ENCODE data around the gene DSCAM. TPM values are rescaled to one million over a fixed set of nuclear protein-coding genes. Genes with fewer than 3 reads are reported as not detected.

DSCAM gene
- total RNA-seq, 1 experiment from 2014 or later, result not detected

DNA sequence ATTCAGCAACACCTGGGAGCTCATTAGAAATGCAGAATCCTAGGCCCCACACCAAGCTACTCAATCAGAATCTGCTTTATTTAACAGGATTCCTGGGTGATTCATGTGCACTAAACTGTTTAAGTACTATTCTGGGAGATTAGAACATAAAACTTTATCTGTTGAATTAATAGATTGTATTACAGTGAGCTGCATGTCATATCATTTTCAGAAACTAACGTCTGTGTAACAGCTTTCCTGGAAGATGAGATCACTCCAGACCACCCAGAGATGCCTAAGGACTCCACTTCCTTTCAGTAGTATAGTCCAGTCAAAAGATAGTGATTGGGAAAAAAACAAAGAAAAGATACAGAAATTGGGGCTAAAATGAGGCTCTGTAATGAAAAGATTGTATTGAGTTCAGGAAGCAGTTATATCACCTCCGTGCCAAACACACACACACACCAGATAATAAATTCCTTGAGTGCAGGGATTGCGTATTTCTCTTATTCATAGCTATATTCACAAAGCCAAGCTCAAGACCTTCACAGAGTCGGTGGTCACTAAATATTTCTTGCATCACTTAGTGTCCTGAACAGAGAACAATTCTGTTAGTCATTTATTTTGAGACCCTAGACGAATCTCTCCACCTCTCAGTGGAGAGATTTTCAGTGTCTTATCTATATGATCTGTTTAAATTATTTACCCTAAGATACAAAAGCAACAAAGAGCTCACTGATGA is 178.2 kb downstream of the DSCAM start:
- no peak for DNase-seq (ENCODE audit: low spot score)

DNA sequence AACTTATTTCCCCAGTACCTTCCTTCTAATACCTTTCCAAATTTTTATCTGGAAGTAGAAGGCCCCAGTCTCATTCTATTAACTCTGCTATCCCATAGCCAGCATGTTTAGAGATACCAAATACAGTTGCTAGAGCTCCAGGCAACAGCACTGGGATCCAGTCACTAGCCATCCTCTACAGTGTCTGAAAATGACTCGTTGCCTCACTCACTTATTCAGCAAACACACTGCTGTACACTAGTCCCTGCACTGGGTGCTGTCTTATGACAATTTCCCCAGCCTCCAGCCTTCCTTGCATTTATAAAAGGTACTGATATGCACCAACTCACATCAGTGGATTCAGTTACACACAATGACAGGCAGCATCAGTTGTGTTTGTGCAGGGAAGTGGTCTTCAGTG is 179.0 kb downstream of the DSCAM start:
- no peak for DNase-seq (ENCODE audit: low spot score)

DNA sequence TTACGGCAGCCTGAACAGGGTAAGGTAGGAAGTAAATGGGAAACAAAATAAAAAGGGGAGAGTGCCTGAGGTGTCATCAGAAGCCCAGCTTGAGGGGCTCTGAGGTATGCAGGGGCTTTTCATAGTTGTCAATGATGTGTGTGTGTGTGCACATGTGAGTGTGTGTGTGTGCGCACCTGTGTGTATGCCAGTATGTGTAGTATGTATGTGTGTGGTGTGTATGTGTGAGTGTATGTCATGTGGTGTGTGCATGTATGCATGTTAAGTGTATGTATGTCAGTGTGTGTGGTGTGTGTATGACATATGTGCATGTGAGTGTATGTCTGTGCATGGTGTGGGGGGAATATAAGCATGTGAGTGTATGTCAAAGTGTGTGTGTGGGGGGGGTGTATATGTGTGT is 184.1 kb downstream of the DSCAM start:
- no peak for DNase-seq (ENCODE audit: low spot score)

DNA sequence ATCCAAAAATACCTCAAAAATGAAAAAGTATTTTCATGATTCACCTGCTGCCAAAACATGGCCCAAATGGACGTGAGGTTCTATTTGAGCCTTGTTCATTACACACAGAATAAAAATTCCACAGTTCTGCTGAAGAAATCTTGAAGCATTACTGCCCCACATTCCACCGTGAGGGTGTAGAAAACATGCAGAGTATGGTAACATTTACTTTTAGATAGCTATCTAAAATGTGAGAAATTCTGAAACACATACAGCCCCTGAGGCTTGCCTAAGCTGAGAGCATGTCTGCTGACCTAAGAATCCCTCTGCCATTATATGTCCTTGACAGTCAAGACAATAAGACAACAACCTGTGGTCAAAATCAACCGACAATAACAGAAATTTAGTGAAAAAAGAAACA is 186.5 kb downstream of the DSCAM start:
- no peak for DNase-seq (ENCODE audit: low spot score)

DNA sequence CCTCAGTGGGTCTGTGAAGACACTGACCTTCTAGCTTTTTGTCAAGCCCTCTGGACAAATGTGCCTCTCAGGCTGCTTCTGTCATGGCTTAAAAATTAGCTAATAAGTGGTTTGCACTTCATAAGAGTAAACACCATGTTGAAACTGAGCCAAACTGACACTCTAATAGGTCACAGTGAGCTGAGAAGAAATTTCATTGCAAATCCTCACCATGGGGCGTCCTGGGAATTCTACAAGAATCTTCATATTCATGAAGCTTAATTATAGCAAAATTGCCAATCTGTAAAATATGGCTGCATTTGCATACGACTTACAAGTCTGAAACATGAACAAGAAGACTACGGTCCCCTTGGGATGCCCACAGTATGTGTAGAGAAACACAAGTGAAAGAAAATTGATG is 188.6 kb downstream of the DSCAM start:
- DNase-seq (ENCODE audit: low spot score), result no peak

DNA sequence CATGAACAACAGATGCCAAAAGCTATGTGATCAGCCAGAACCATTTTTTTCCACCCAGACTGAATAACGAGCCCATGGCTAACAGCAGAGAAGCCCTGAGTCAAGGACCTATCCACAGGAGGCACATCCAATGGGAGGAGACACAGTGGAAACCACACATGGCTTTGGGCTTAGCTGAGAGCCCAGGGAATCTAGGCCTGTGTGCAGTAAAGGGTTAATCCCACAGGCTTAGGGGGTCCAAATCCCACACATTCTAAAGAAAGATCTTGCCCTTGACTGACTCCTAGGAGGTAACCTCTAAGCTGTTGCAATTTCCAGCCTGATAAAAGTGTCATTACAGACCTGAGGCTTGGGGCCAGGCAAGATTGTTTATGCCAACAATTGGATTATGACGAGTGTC is 194.5 kb downstream of the DSCAM start:
- no peak for DNase-seq (ENCODE audit: low spot score)

DNA sequence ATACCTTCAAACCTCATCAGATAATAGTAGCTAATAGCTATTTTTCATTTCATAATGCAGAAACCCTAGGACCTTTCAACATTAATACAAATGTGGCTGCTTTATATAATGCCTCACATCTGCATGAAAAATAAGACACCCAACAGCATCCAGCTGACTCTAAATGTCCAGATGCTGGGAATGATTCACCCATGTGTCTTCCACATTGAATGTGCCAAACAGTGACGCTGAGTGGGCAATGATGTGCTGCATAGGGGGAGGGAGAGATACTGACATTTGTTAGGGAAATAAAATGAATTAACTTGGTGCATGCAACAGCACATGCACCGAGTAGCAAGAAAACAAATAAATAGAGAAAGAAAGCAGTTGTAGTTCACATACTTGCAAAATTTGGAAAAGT is 199.3 kb downstream of the DSCAM start:
- DNase-seq (ENCODE audit: low spot score), result no peak

DNA sequence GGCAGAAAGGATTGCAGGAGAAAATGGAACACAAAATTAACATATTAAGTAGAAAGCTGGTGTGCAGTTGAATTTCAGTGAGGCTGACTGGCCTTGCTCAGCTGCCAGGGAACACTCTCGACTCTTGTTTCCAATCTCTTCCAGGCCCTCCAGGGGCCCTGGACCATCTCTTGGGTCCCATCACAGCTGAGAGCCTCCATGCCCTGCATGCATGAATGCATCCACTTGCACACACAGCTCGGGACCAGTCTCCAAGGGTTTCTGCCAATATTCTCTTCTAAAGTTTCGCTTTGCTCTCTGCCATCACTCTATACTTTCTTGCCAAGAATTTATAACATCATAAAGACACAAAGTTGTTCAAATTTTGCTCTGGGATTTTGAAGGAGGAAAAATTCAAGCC is 200.3 kb downstream of the DSCAM start:
- no peak for DNase-seq (ENCODE audit: low spot score)

DNA sequence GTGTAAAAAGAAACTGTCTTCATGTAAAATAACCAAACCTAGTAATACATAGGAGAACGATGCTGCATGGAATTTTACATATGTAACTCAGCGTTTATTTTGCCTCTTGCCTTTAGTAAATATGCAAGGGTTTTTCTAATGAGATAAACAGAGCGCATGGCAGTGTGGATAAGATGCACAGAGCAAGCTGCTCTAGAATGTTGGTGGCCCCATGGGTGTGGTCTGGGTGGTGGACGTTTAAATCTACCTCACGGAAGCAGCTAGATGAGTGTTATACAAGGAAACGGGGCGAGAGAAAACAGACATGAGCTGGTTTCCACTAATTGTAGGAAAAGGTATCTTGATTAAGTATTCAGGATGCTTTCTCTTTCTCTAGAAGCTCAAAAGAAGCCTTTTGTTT is 205.9 kb downstream of the DSCAM start:
- no peak for DNase-seq (ENCODE audit: low spot score)

DNA sequence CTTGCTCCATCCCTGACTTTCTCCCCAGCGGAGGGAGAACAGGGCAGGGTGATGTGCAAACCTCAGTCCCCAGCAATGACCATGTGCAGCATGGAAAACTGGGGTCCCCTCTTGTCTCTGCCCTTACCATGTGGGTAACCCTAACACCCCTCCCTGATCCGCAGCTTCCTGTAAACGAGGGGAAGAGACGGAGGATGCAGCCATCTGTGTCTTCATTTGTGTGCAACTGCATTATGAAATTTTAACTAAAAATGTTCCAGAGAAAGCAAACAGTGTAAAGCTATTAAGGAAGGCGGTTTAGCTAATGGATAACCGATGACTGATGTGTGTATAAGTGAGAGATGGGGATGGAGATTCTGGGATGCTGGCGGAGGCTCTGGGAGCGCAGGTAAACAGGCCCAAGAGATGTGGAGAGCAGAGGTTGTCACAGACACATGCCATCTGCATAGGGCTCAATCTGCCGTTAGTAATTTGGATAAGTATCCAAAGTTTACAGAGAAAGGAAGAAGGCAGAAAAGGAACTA is 206.6 kb downstream of the DSCAM start:
- DNase-seq (ENCODE audit: low spot score), result no peak

DNA sequence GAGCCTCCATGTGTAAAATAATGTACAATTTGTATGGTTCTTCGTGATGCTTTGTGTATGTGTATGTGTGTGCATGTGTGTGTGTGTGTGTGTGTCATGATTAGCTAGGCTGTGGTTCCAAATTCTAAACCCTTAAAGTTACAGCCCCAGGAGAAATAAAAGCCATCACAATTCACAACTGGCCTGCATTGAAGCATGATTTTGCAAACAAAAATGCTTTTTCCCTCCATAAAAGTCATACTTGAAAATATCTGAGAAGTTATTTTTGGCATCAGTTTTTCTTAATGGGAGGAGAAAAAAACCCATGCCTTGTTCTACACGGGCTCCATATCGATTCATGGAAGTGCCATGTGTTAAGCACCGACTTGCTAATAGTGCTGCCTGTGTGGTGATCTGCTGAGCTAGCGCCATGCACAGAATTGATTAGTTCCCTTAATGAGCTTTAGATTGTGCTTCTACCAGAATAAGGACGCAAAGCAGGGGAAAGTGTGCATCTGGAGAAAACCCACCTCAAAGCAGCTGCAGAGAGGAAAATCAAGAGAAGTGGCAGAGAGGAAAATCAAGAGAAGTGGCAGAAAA is 207.3 kb downstream of the DSCAM start:
- DNase-seq (ENCODE audit: low spot score), result no peak

DNA sequence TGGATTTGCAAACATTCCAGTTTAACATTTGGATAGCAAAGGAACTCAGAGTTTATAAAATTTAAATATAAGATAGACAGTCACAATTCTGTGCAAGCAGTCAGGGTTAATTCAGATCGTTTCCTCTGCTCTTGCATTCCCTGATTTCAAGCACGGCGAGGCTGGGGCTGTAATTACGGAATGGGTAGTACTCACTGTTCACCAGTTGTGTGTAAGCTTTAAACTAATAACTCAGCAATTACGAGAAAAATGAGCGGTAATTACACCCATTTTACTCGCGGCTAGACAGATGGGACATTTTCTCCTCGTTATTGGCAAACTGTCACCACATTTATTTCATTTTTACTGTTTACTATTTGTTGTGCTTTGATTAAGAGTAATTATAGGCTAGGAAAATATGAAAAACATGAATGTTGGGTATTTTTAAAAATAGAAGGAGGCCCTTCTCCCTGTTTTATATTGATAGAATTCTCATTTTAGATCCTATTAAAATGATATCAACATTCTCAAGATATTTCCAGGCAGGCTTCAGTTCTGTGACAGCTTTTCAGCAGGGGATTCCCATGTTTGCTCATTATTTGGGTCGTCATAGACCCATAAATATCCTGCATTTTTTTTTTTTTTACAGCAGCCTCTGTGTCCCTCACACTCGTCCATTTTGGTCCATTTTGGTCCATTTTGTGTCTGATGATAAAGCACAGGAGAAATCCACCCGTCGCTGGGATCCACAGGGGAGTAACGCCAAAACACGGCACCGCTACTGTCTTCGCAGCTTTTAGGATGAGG is 208.3 kb downstream of the DSCAM start:
- DNase-seq (ENCODE audit: low spot score), result no peak

DNA sequence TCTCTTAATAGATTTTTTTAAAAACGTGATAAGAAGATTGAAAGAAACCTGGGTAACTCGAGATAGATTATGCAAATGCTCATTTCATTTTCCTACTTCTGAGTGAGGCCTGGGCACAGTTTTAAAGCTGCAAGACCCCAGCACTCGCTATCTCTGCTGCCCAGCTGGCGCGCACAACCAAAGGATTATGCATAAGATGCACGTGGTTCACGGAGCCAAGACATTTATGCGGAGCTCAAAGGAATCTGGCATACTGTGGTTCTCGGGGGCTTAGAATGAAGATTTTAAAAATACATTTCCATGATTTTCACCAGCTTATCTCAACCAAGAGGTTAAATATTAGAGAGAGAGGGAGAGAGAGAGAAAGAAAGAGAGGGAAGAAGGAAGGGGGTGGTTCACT is 210.9 kb downstream of the DSCAM start:
- no peak for DNase-seq (ENCODE audit: low spot score)

DNA sequence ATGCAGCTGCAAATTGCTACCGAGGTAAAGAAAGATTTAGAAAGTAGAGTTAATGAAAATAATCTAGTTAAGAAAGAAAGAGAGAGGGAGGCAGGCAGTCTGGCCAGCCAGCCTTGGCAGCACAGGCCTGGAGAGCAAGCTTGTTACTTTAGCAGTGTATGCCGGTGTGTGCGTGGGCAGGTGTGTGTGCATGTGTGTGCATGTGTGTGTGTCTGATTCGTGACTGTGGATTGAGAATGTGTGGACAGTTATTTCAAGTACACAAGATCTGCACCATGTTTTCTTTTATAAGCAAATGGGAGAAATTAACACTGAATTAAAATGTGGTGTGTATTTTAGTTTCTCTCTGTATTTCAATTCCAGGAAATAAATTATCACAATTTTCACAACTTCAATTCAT is 211.6 kb downstream of the DSCAM start:
- no peak for DNase-seq (ENCODE audit: low spot score)

DNA sequence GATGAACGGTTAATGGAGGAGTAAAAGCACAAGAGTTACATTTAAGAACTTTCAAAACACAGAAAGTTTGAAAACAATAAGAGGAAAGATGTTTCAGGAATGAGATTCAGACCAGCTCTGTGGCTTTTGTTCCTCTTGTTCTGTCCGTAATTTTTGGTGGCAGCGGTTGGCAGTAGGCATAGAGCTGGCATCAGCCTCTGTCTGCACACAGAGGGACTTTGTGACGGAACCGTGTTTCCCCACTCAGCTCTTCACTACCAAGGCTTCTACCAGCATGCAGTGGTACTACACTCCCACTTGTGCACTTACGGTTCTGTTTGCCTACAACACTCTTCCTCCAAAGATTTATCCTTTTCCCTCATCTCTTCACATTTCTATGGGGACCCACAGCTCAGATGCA is 212.8 kb downstream of the DSCAM start:
- no peak for DNase-seq (ENCODE audit: low spot score)

DNA sequence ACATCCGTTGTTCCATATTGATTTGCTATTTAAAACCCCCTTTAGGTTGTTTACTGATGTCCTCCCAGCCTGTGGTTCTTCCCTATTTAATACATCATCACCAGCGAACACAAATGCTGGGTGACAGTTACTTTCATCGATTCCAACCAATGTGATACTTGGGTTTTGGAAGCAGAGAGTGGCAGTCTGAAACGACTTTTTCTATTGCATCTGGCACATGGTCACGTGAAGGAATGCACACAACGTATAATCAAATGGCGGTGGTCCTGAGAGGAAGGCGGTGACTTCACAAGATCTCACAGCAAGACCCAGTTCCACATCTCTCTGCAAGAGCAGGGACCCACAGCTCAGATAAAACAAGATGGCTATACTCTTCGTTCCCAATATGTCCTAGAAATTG is 213.9 kb downstream of the DSCAM start:
- DNase-seq (ENCODE audit: low spot score), result no peak

DNA sequence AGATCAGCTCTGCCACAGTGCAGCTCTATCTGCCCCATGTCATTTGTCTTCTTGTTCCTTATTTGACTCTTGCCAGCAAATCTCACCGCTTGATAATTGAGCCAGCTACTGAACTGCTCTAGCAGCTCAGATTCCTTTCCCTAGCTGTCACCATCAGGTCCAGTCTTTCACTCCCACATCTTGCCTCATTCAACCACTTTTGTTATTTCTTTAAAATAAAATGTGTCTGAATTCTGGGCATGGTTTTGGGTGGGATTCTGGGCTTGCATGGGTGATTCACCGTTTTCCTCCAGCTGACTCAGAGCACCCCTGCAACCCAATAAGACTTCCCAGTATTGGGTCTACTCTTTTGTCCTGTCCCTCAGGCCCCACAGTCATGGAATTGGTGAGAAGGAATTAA is 215.7 kb downstream of the DSCAM start:
- no peak for DNase-seq (ENCODE audit: low spot score)

DNA sequence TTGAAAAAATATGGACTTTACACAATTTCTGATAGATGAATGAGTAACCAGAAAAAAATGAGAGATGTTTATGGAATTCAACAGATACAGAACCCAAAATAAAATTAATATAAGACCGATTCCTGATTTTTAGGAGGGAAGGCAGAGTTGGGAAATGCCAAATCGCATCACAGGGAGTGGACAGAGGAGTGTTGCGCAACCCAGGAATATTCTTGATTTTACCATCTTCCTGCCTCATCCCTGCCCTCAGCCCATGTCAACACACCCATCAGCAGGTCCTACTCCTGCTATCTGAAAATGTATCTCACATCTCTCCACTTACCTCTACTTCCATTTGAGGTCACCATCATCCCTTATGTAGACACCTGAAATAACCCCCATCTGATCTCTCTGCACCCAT is 221.0 kb downstream of the DSCAM start:
- no peak for DNase-seq (ENCODE audit: low spot score)

DNA sequence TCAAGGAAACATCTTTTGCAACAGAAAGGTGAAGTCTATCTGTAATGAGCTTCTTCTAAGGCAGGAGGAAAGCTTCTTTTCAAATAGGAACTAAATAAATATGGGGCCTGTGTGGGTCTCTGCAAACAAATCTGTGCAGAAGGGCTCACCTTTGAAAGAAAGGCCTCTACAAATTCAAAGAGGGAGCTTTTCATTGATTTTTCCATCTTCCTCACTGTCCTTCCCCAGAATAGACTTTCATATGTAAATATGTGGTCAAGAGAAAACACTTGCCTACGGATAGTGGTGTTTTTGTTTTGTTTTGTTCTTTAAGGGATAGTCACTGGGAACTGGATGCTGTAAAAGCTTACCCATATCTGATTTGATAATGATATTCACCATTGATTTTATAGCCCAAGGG is 223.4 kb downstream of the DSCAM start:
- DNase-seq (ENCODE audit: low spot score), result no peak

DNA sequence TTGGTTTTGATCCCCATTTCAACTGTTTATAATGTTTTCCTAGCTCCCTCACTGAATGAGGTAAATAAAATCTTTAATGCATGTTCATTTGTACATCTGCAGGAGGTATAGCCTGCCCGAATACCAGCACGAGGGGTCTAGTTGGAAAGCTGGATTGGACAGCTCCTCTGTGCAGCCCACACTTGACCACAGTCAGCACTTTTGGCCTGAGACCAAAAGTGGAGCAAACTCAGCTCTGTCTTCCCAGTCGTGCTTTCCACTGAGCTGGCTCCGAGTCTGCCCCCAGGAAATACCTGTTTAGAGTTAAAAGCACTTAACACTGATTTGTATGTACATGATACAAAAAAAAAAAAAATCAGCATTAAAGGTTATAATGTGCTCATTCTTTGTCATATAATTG is 224.4 kb downstream of the DSCAM start:
- DNase-seq (ENCODE audit: low spot score), result no peak

DNA sequence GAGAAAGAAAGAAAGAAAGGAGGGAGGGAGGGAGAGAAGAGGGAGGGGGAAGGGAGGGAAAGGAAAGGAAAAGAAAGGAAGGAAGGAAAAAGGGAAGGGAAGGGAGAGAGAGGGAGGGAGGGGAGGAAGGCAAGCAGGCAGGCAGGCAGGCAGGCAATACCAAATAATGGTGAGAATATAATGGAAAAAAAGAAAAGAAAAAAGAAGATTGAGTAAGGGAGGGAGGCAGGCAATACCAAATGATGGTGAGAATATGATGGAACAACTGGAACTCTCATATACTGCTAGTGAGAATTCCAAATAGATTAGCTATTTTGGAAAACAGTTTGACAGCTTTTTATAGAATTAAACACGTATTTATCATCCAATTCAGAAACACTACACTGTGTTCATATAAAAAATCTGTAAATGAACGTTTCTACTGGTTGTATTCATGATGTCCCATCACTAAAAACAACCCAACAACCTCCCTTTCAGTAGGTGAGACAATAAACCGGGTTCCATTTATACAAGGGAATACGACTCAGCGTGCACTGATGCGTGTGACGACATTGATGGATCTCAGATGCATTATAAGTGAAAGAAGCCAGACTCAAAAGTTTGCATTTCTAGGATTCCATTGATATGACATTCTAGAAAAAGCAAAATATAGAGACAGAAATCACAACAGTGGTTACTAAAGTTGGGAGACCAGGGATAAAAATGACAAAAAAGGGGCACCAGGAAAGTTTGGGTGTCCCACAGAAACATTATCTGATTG is 226.4 kb downstream of the DSCAM start:
- no peak for DNase-seq (ENCODE audit: low spot score)
